ENCODE results near the gene VAC14.

VAC14 gene

GRCh38 chr16:70784692-70785555 is 16.0 kb downstream of the VAC14 start:
- no peak for FAIRE-seq

DNA sequence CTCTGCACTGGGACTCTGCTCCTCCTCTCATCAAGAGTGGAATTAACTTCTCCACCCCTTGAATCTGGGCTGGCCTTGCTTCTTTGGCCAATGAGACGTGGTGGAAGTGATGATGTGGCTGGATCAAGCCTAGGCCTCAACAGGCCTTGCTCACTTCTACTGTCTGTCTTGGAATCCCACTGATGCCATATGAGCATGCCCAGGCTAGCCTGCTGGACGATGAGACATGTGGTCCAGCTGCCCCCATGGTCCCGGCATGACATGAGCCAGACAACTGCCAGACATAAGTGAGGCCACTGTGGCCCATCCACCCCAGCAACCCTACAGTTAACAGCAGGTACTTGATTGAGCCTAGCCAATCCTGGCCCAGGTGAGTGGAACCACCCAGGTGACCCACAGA is 18.7 kb downstream of the VAC14 start:
- no peak for FAIRE-seq

DNA sequence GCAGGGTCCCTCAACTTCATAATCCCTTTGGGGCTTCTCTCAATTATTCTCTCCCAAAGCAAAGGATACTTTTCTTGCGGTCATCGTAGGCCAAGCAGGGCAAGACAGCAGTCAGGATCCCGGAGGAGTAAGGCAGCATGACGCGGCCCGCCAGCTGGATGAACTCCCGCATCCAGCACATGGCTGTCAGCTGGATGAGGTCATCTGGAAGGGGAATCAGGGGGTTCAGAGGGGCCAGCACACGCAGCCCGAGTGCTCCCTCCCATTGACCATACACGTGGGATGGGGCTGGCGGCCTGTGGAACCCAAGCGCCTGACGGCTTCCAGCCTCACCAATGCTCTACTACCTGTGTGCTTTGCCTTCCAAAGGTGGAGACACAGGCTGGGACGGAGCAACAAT is 19.2 kb downstream of the VAC14 start:
- FAIRE-seq = no peak

- FAIRE-seq = no peak
These were observed 20.4 kb downstream of the VAC14 start for GRCh38 chr16:70780546-70780945.

DNA sequence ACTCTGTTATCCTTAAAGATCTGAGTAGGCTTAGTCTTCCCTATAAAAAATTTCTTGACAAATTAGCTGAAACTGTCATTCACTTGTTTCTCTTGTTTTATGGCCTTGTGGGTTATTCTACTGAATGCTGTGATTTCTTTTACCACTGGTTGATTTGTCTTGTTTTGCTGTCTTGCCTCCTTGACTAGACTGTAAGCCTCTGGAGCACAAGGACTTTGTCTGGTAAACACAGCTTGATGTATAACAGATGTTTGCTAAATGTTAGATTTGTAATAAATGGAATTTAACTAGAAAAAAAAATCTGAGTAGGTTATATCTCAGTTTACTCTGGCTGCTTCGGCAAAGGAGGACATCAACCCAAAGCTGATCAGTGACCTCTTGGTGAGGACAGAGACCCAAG is 21.6 kb downstream of the VAC14 start:
- no peak for FAIRE-seq

DNA sequence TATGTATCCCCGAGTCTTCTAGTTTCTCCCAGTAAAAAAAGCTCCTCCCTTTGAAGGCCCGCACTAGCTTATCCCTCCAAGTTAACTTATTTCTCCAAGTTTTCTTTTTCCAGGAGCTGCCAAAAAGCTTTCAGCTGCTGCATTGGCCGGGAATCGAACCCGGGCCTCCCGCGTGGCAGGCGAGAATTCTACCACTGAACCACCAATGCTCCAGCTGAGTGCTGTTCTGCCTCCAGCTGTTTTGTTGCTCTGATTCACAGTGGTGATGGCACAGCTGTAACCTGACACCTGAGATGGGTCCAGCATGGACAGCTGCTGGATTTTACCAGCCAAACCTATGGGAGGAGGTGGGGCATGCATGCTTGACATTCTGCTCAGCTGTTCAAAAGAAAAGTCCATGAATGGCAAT is 22.1 kb downstream of the VAC14 start:
- no peak for FAIRE-seq

DNA sequence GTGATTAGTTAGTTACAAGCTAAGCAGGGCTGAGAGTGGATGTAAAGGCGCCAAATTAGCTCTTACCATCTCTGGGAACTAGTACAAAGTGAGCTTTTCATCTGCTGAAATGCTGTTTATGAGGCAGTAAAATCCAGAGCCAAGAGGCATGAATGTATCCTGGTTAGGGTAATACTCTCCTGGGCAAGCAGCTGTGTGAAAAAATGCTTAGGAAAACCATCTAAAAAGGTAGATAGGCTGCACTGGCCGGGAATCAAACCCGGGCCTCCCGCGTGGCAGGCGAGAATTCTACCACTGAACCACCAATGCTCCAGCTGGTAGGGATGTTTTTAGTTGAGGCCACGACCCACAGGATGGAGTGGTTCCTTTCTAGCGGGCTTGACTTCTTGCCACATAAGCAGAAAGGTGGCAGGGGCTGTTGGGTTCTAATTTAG is 23.0 kb downstream of the VAC14 start:
- no peak for FAIRE-seq

DNA sequence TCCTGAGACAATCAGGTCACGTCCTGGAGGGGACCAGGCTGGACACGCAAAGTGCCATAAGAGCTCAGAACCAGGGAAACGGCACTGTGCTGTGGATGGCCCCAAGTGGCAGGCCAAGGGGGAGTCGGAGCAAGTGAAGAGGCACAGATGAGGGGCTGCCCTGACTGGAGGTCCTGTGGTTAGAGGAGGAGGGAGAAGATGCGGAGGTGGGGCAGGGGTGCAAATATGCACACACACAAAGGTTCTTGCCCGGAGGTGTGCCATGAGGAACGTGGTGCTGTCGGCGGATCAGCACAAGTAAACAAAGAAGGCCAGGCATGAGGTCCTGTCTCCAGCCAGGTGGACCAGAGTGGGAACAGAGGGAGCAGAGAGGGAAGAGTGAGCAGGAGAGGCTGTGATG is 23.5 kb downstream of the VAC14 start:
- FAIRE-seq = no peak

GRCh38 chr16:70775399-70775798 is 25.6 kb downstream of the VAC14 start:
- no peak for FAIRE-seq

DNA sequence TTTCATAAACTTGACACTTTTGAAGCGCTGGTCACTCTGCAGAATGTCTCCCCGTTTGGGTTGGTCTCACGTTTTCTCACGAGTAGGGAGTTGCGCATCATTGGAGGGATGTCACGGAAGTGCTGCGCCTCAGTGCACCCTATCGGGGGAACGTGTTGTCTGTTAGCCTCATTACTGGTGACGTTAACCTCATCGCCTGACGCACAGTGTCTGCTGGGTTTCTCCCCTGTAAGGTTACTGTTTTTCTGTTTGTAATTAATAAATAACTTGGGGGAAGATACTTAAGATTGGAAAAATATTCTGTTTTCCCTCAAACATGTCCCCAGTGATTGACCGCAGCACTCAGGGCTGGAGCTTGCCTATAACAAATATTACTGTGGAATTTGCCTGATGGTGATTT is 26.7 kb downstream of the VAC14 start:
- no peak for FAIRE-seq

- no peak for FAIRE-seq
These were observed 28.5 kb downstream of the VAC14 start for GRCh38 chr16:70772493-70772892.

- FAIRE-seq = no peak
These were observed 30.1 kb downstream of the VAC14 start for GRCh38 chr16:70770626-70771552.

- no peak for FAIRE-seq
These were observed 30.7 kb downstream of the VAC14 start for GRCh38 chr16:70770291-70770625.

GRCh38 chr16:70769761-70770160 is 31.2 kb downstream of the VAC14 start:
- FAIRE-seq = no peak

- FAIRE-seq = no peak
These were observed 31.8 kb downstream of the VAC14 start for GRCh38 chr16:70769131-70769530.

GRCh38 chr16:70768203-70768580 is 32.8 kb downstream of the VAC14 start:
- no peak for FAIRE-seq

GRCh38 chr16:70767377-70768202 is 33.4 kb downstream of the VAC14 start:
- no peak for FAIRE-seq

DNA sequence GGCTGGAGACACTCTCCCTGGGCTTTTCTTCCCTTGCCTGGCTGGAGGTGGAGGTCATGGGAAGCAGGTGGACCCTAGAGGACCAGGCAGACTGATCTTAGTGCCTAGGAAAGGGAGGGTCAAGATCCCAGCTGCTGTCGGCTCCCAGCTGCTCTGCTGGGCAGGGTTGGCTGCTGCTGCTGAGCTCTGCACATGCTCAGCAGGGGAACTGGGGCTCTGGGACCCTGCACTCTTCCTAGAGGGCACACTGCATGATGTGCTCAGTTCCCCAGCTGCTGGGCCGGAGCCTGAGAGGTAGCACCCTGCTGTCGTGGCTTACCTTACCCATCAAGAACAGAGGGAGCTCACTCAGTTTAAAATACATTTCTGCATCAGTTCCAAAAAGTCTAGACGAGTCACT is 34.3 kb downstream of the VAC14 start:
- no peak for FAIRE-seq

DNA sequence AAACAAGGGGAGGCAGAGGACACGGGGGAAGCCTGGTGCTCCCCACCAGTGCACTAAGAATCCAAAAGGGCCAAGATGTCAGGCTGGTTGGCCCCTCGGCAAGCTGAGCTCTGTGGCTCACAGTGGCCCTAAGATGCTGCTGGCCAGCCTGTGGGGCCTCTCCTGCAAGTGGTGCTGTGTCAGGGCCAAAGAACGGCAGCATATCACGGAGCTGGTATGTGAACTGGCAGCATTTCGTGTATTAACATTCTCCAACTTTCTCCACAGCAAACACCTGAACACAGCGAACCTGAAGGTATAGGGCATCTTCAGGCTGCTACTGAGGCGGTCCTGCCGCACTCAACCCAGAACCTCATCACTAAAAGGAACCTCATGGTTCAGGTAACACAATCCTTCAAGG is 34.8 kb downstream of the VAC14 start:
- no peak for FAIRE-seq

DNA sequence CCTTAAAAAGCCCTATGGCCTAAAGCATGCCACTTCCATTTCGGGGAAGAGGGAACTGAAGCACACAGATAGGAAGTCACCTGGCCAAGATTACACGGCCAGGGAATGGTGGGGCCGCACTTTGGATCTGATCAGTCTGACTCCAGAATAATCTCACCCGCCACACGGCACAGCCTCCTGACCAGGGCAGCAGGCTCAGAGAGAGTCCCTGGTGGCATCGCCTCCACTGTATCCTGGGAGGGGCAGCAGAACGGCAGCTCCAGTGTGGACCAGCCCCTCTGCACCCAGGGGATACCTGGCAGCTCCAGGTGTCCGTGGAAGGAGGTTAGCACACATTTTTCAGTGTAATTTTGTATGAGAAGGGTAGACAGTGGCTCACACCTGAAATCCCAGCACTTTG is 35.5 kb downstream of the VAC14 start:
- FAIRE-seq = no peak

DNA sequence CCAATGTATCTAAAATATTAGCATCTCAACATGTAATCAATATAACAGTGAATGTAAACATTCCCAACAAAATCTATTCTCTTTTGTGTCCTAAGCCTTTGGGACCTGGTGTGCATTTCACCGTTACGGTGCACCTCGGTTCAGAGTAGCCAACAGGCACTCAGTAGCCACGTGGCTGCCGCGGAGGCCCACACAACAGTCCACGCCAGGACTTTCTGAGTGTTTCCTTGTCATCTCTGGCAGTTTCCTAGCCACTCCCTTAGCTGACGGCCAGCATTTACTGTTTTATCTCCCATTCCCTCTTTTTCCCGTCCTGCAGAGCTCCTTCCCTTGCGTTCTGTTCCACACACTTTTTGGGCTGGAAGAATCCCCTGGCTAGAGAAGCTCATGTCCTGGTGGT is 36.3 kb downstream of the VAC14 start:
- FAIRE-seq = no peak

DNA sequence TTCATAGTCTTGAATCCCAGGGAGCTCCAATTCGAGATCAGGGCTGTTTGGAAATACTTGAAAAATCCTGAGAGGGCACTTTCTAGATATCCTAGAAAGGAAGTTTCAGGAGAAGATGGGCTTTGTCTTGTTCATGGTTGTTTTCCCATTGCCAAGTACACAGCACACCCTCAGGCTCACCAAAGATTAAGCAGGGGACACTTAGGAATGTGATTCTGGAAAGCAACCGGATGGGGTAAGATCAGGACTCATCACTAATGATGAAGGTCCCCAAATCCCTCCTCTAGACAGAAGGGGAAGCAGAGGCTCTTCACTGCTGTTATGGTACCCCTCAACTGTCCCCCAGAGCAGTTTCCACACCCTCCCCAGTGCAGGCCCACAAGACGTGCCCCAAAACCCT is 40.7 kb downstream of the VAC14 start:
- FAIRE-seq = no peak

DNA sequence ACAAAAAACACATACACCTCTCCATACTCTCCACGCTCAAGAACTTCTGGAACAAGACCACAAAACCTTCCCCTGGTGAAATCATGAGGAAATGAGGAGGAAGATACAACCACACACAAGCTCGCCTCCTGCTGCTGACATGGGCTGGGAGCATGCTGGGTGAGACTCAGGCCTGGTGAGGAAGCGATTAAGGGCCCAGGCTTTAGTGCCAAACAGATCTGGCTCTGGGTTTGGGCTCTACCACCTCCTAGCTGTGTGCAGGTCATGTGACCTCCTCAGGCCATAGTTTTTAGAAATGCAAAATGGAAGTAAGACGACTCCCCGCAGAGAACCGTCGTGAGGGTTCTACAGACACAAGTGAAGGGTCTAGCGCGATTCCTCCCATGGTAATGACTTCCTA is 41.3 kb downstream of the VAC14 start:
- FAIRE-seq = no peak

Data from endometrium (tissue), 2 donors.